Stimulated activated CD4-positive, alpha-beta T cell treated with anti-CD3 and anti-CD28 coated beads, TNF-alpha, amount 100 ng/mL, for 1 hour (primary cell): Measurements from ENCODE around the gene SBK2.
"Not testable (repeated sequence)": the region's sequence is repeated elsewhere in the genome, so short reads cannot be mapped to it uniquely, and the experiment has no call there.

Experiments
- DNase-seq, 3 donors: peaks; one replicate each; pipeline ENCODE4 v3.0.0-alpha.2; 2020; ENCODE audit warnings: low read depth in 3 of 3, low spot score in 1 of 3

Gene SBK2

GRCh38 chr19:55536951-55537740 is at the start of gene SBK2:
Gene SBK2, minus strand, starts transcription at chr19:55537133. Its CDS starts 839 bp downstream, at chr19:55536294.
- no peak for DNase-seq

GRCh38 chr19:55585658-55586339 is 48.9 kb upstream of the SBK2 start:
- DNase-seq, result peak in 1 of 3 donors; percentile 49

DNA sequence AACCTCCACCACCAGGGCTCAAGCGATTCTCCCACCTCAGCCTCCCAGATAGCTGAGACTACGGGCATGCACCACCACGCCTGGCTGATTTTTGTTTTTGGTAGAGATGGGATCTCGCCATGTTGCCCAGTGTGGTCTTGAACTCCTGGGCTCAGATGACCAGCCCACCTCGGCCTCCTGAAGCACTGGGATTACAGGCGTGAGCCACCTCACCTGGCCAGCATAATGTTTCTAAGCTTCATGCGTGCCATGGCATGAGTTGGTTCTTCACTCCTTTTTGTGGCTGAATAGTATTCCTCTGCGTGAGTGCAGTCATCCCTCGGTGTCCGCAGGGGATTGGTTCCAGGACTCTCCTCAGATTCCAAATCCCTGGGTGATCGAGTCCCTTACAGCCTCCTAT is 47.9 kb upstream of the SBK2 start:
- no peak for DNase-seq

GRCh38 chr19:55583897-55584296 is 47.0 kb upstream of the SBK2 start:
- DNase-seq, result not testable (repeated sequence)

GRCh38 chr19:55582284-55582683 is 45.4 kb upstream of the SBK2 start:
- DNase-seq, result not testable (repeated sequence)

DNA sequence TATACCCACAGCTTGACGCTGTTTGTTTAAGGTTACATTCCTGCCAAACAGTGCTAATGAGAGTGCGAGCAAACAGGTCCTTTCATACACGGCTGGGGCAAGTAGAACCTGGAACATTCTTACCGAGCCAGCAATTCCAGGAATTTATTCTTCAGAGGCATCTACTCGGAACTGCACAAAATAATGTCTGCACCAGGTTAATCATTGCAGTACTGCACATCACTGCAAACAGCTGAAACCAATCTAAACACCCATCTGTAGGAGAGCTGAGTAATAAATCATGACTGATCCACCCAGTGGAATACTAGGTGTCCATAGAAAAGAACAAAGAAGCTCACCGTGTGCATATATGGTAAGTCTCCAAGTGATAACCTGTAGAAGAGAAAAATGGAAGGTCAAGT is 44.9 kb upstream of the SBK2 start:
- no peak for DNase-seq

- DNase-seq, result no peak
Observed at GRCh38 chr19:55581145-55581822, 44.4 kb upstream of the SBK2 start.

DNA sequence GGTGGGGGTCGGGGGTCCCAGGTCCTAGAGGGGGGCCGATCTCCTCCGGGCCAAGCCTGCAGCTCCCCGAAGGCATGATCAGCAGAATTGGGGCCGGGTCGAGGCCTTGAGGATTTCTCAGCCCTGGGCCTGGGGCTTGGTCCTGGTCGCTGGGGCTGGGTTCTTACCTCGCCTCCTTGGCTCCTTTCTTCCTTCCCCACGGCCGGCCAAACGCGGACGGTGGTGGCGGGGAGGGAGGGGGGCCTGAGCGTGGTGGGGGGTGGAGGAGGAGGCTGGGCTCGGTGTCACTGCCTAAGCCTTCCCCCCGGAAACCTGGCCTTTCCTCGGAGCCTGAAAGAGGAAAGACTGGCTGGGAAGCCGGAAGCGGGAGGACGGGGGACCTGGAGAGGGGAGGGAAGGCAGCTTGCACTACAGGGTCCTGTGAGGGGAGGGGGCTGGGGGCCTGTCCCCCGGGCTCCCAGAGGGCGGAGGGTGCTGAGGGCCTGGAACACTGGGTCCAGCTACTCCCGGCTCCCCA is 43.8 kb upstream of the SBK2 start, which contains the start of gene ZNF579:
TSS of gene ZNF579 (minus strand) at position 221 of the 517 bp plus-strand sequence. CDS start 1,209 bp downstream, outside the sequence.
- peak in 2 of 3 donors; percentile 41 to 76 for DNase-seq

- no peak for DNase-seq
Observed at GRCh38 chr19:55579766-55580621, 43.1 kb upstream of the SBK2 start.

GRCh38 chr19:55578761-55579747 is 42.1 kb upstream of the SBK2 start:
- DNase-seq, result no peak

DNA sequence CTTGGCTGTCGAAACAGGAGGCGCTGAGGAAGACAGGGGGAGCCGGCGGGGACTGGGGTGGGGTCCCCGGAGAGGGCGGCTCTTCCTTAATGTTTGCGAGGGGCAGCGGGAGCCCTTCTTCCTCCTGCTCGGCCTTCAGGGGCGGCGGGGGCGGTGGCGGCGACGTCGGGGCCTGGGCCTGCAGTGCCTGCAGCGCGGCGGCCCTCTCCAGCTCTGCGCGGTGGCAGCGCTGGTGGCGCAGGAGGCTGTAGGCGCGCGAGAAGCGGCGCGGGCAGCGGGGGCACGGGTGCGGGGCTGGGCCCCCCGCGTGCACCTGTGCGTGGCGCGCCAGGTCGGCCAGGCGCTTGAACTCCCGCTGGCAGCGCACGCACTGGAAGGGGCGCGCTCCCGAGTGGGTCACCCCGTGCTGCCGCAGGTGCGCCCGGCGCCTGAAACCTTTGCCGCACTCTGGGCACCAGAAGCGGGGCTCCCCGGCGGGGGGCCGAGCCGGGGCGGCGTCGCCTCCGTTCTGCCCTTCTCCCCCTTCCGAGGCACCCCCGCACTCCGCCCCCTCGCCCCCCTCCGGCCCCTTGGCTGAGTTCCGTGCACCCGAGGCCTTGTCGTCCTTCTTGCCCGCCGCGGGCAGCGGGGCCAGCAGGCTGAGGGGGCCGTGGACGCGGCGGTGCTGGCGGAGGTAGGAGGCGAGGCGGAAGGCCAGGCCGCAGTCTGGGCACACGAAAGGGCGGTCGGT is 41.3 kb upstream of the SBK2 start:
- DNase-seq, result no peak

DNA sequence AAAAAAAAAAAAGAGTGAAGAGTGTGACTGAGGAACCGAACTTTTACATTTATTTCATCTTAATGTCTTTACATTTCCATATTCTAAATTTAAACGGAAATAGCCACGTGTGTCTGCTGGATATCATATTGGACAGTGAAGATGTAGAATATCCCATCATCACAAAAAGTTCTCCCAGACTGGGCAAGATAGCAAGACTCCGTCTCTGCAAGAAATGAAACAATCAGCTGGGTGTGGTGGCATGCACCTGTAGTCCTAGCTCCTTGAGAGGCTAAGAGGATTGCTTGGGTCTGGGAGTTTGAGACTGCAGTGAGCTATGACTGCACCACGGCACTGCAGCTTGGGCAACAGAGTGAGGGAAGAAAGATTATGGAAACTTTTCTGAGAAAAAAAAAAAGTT is 39.8 kb upstream of the SBK2 start:
- no peak for DNase-seq

DNA sequence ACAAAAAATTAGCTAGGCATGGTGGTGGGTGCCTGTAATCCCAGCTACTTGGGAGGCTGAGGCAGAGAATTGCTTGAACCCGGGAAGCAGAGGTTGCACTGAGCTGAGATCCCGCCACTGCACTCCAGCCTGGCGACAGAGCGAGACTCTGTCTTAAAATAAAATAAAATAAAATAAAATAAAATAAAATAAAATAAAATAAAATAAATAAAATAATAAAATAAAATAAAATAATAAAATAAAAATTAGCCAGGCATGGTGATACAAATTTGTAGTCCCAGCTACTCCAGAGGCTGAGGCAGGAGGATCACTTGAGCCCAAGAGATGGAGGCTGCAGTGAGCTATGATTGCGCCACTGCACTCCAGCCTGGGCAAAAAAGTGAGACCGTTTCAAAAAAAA is 37.0 kb upstream of the SBK2 start:
- DNase-seq, result not testable (repeated sequence)

- DNase-seq, result not testable (repeated sequence)
Observed at GRCh38 chr19:55569477-55569876, 32.5 kb upstream of the SBK2 start.

GRCh38 chr19:55567708-55568328 is 30.9 kb upstream of the SBK2 start:
- DNase-seq, result no peak

DNA sequence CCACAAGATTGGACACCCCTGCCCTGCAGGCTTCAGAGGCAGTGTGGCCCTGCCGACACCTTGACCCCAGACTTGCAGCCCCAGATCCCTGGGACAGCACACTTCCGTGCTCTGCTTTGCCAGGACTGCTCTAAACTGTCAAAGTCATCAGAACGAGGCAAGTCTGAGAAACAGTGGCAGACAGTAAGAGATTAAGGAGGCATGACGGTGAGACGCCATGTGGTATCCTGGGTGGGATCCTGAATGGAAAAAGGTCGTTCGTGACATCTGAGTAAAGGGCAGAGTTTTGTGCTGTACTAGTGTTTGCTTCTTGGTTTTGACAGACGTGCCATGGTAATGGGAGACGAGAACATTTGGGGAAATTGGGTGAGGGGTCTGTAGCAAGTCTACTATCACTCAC is 29.9 kb upstream of the SBK2 start:
- no peak for DNase-seq

DNA sequence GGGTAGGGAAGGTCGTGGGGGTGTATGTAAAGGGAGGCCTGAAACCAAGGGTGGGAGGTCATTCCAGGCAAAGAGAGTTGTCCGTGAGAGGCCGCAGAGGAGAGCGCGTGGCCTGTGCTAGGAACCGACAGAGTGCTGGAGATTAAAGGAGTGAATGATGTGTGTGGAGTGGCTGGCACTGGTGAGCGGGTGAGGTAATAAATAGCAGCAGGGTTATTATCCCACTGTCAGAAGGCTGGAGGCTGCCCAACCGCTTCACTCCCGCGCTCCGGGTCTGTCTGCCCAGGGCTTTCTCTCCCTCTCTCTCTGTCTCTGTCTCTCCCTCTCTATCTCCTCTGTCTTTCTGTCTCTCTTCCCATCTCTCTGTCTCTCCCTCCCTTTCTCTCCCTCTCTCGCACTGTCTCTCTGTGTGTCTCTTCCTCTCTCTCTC is 26.3 kb upstream of the SBK2 start:
- no peak for DNase-seq

DNA sequence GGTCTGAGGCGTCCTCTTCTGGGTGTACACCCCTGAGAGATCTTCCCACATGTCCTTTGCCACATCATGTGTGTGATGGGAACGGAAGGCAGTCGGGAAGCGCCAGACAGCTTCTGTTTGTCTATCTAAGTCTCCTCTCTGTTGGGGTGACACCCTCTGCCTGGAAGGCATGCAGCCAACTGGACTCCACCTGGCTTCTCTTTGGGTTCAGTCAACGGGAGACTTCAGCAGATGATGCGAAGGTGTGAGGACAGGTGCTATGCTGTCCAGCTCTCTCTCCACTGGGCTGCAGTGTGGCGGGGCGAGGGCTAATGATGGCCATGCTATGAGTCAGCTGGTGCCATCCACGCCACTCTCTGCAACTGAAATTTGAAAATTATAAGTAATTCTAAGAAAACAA is 22.8 kb upstream of the SBK2 start:
- no peak for DNase-seq
